Loucy (cell line): ENCODE data around the gene PCBD2.
"Not testable (repeated sequence)": the region's sequence is repeated elsewhere in the genome, so short reads cannot be mapped to it uniquely, and the experiment has no call there.

Experiments used
- H2AFZ ChIP-seq: fragments of 200-600 bp; sonication (generic); 2 replicates; pipeline ENCODE4 v1.6.0; 2016; ENCODE audit warnings: antibody characterized with exemption, mild to moderate bottlenecking, low read length, moderate library complexity
- H3F3A ChIP-seq: fragments of 200-600 bp; 2 replicates; pipeline ENCODE4 v1.6.0; 2016; ENCODE audit warnings: antibody characterized with exemption, low read depth, mild to moderate bottlenecking
- H3K27me3 ChIP-seq: fragments of 200-600 bp; sonication (generic); 2 replicates; pipeline ENCODE4 v1.6.1; 2014; ENCODE audit warnings: low read length, mild to moderate bottlenecking; ENCODE audit not compliant: insufficient read depth, poor library complexity, severe bottlenecking
- H3K36me3 ChIP-seq: fragments of 200-600 bp; sonication (generic); 2 replicates; pipeline ENCODE4 v1.6.1; 2016; ENCODE audit warnings: low read length; ENCODE audit not compliant: insufficient read depth
- H3K4me1 ChIP-seq: fragments of 200-600 bp; sonication (generic); 2 replicates; pipeline ENCODE4 v1.5.1; 2014; ENCODE audit warnings: low read length, mild to moderate bottlenecking; ENCODE audit not compliant: insufficient read depth, poor library complexity, severe bottlenecking
- H3K4me2 ChIP-seq: fragments of 200-600 bp; sonication (generic); 2 replicates; pipeline ENCODE4 v1.6.0; 2014; ENCODE audit warnings: antibody characterized with exemption, low read length, low read depth, mild to moderate bottlenecking; ENCODE audit not compliant: poor library complexity, severe bottlenecking
- H3K4me3 ChIP-seq: fragments of 200-600 bp; sonication (generic); 2 replicates; pipeline ENCODE4 v1.5.1; 2014; ENCODE audit warnings: low read length, mild to moderate bottlenecking, mixed read lengths; ENCODE audit not compliant: poor library complexity, severe bottlenecking
- H3K79me2 ChIP-seq: fragments of 200-600 bp; sonication (generic); 2 replicates; pipeline ENCODE4 v1.6.1; 2014; ENCODE audit warnings: low read length; ENCODE audit not compliant: insufficient read depth
- H3K9ac ChIP-seq: fragments of 200-600 bp; sonication (generic); 2 replicates; pipeline ENCODE4 v1.6.0; 2014; ENCODE audit warnings: mild to moderate bottlenecking, low read depth, low read length, moderate library complexity; ENCODE audit not compliant: poor library complexity, severe bottlenecking
- H3K9me2 ChIP-seq: fragments of 200-600 bp; sonication (generic); replicated peaks from 2 replicates; pipeline ENCODE4 v1.6.1; 2016; ENCODE audit warnings: low read depth, low read length, mixed read lengths
- H3K9me3 ChIP-seq: fragments of 200-600 bp; sonication (generic); 2 replicates; pipeline ENCODE4 v1.6.1; 2014; ENCODE audit warnings: mild to moderate bottlenecking, antibody characterized with exemption, low read length, low read depth; ENCODE audit not compliant: insufficient read depth
- H4K20me1 ChIP-seq: fragments of 200-600 bp; sonication (generic); 2 replicates; pipeline ENCODE4 v1.6.0; 2014; ENCODE audit warnings: antibody characterized with exemption, low read length, mild to moderate bottlenecking; ENCODE audit not compliant: insufficient read depth, poor library complexity, severe bottlenecking
- EZH2phosphoT487 ChIP-seq: fragments of 200-600 bp; IDR thresholded peaks from 2 replicates; pipeline ENCODE4 v1.6.1; 2018; ENCODE audit warnings: antibody characterized with exemption, mild to moderate bottlenecking, moderate library complexity, borderline replicate concordance
- TF ChIP-seq, protein P1 (sequence below): fragments of 200-600 bp; sonication (generic); conservative IDR thresholded peaks from 2 replicates; pipeline ENCODE4 v1.5.1; 2014; ENCODE audit warnings: mild to moderate bottlenecking, antibody characterized with exemption, low read length

PCBD2 gene

DNA sequence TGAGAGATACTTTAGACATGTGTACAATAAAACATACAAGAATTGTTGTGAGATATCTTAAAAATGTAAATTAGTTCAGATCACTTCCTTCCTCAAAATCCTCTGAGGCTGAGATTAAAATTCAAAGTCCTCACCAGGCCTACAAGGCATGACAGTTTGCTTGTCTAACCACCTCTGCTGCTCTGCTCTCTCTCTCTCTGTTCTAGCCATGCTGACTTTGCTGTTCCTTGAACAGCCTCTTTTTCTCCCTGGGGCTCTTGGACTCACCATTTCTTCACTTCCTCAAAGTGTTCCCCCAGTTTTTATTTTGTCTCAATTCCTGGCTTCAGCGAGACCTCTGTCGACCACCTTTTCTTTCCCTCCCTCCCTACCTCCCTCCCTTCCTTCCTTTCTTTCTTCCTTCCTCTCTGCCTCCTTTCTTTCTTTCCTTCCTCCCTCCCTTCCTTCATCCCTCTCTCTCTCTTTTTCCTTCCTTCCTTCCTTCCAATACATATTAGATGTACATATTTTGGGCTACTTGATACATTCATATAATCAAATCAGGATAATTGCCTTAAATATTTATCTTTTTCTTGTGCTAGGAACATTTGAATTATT is 89.7 kb downstream of the PCBD2 start:
- no peaks in the 10 kb centered on the region for H3K27me3 ChIP-seq
- H3K9me2 ChIP-seq: no peaks in the 10 kb centered on the region
- no peaks in the 10 kb centered on the region for H3K36me3 ChIP-seq
- H4K20me1 ChIP-seq: no peaks in the 10 kb centered on the region
- H3K4me3 ChIP-seq: no peak overlapping the region
- H2AFZ ChIP-seq: no peak overlapping the region
- no peak for TF ChIP-seq EZH2phosphoT487
- TF ChIP-seq, protein P1, sequence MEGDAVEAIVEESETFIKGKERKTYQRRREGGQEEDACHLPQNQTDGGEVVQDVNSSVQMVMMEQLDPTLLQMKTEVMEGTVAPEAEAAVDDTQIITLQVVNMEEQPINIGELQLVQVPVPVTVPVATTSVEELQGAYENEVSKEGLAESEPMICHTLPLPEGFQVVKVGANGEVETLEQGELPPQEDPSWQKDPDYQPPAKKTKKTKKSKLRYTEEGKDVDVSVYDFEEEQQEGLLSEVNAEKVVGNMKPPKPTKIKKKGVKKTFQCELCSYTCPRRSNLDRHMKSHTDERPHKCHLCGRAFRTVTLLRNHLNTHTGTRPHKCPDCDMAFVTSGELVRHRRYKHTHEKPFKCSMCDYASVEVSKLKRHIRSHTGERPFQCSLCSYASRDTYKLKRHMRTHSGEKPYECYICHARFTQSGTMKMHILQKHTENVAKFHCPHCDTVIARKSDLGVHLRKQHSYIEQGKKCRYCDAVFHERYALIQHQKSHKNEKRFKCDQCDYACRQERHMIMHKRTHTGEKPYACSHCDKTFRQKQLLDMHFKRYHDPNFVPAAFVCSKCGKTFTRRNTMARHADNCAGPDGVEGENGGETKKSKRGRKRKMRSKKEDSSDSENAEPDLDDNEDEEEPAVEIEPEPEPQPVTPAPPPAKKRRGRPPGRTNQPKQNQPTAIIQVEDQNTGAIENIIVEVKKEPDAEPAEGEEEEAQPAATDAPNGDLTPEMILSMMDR: no peak
- H3K4me1 ChIP-seq: no peaks in the 10 kb centered on the region
- no peaks in the 10 kb centered on the region for H3F3A ChIP-seq
- H3K79me2 ChIP-seq: no peaks in the 10 kb centered on the region
- H3K9me3 ChIP-seq: no peaks in the 10 kb centered on the region
- H3K4me2 ChIP-seq: no peak overlapping the region
- no peak overlapping the region for H3K9ac ChIP-seq

DNA sequence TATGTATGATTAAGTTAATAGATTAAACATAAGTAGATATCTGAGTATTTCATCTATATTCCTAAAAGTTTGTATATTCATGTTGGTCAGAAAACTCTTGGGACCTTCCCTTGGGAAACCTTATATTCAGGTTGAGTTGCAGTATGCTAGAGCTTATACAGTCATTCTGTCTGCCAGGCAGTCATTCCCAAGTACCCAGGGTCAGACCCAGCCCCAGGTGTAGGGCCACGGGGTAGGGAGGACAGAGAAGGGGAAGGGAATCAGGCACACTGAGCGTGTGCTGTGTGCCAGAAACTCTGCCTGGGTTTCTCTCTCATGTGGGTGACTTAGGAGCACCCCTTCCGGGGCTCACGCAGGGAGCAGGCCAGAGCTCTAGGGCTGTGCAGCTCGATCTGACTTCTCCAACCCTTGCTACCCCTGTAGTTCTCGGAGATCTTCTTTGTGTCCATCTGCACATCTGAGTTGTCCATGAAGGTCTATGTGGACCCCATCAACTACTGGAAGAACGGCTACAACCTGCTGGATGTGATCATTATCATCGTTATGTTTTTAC is 91.0 kb downstream of the PCBD2 start:
- Histone ChIP-seq H3K4me2 (no peak overlapping the region), H3F3A (no peaks in the 10 kb centered on the region), H3K36me3 (no peaks in the 10 kb centered on the region), H3K4me3 (no peak overlapping the region), H3K9ac (no peak overlapping the region), H3K9me2 (no peaks in the 10 kb centered on the region), H3K27me3 (no peaks in the 10 kb centered on the region), H3K79me2 (no peaks in the 10 kb centered on the region), H4K20me1 (no peaks in the 10 kb centered on the region), H2AFZ (no peak overlapping the region), H3K9me3 (no peaks in the 10 kb centered on the region), H3K4me1 (no peaks in the 10 kb centered on the region)
- TF ChIP-seq EZH2phosphoT487: no peak
- TF ChIP-seq, protein P1: no peak

DNA sequence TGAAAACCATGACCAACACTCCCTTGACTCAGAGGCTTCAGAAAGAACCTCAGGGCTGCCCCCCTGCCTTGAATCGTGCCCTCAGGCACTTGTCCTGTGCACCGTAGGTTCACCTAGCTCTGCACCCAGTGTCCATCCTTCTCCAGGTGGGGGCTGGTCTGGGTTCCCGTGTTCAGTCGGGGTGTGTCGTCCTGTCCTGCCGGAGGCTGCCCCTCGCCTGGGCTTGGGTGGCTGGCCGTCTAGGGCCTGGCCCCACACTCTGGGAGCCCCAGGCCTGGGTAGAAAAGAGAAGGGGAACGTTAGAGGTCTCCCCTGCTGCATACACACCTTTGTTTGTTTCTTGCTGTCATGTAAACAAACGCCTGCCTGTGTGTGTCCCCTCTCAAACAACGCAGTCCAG is 92.1 kb downstream of the PCBD2 start:
- Histone ChIP-seq H3K9me3 (no peaks in the 10 kb centered on the region), H3K4me1 (no peaks in the 10 kb centered on the region), H4K20me1 (no peaks in the 10 kb centered on the region), H3K4me3 (no peak overlapping the region), H3K36me3 (no peaks in the 10 kb centered on the region), H3F3A (no peaks in the 10 kb centered on the region), H3K9ac (no peak overlapping the region), H2AFZ (no peak overlapping the region), H3K9me2 (no peaks in the 10 kb centered on the region), H3K27me3 (no peaks in the 10 kb centered on the region), H3K79me2 (no peaks in the 10 kb centered on the region), H3K4me2 (no peak overlapping the region)
- TF ChIP-seq EZH2phosphoT487: no peak
- TF ChIP-seq, protein P1: no peak

- H3K4me1 ChIP-seq, H3K4me2 ChIP-seq, H3K9ac ChIP-seq, H3K79me2 ChIP-seq, H2AFZ ChIP-seq, H3K9me2 ChIP-seq, H3K36me3 ChIP-seq, H3K4me3 ChIP-seq, H3K9me3 ChIP-seq, H3F3A ChIP-seq, H3K27me3 ChIP-seq, H4K20me1 ChIP-seq: not testable (repeated sequence)
These were observed 93.1 kb downstream of the PCBD2 start for GRCh38 chr5:134998068-134998467.
